ENCODE data around the gene FEZ2. TPM values are rescaled to one million over a fixed set of nuclear protein-coding genes. Genes with fewer than 3 reads are reported as not detected.

FEZ2 gene, protein sequence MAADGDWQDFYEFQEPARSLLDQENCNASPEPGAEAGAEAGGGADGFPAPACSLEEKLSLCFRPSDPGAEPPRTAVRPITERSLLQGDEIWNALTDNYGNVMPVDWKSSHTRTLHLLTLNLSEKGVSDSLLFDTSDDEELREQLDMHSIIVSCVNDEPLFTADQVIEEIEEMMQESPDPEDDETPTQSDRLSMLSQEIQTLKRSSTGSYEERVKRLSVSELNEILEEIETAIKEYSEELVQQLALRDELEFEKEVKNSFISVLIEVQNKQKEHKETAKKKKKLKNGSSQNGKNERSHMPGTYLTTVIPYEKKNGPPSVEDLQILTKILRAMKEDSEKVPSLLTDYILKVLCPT
- 10 to 100 TPM; 37.5 to 49.8 TPM for total RNA-seq

DNA sequence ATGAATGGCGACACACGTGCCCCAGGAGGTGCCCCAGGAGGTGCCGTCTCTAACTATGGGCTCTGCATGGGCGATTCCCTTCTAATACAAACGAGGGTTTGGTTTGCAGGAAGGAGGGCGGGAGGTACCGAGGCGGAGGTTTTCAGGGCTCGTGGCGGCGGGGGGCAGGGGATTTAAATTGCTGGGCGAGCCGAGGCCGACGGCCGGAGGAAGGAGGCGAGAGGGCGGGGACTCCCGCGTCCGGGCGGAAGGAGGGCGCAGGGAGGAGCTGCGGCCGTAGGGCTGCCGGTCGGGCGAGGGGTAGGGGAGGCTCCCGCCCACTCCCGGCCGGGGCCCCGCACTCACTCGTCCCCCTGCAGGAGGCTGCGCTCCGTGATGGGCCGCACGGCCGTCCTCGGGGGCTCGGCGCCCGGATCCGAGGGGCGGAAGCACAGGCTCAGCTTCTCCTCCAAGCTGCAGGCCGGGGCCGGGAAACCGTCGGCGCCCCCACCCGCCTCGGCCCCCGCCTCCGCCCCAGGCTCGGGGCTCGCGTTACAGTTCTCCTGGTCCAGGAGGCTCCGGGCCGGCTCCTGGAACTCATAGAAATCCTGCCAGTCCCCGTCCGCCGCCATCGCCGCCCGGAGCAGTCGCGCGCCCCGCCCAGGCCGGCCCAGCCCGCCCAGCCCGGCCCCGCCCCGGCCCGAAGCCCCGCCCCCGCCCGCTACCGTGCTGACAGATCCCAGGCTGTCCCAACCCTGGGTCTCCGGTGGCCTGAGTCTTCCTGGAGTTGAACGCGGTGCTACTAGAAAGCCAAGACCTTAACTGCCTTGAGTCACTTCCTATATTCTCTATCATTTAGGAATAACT is at the start of gene FEZ2:
FEZ2 (minus strand) TSS at position 637 of the 846 bp plus-strand sequence; CDS start at position 611, 26 bp downstream.
- Histone ChIP-seq H3K27ac (peak within 1 kb of the TSS; percentile 89 to 94), H3K9me3 (no peaks in the 10 kb centered on the region), H3K4me1 (replicated peaks) (peaks cover 3% of the 10 kb centered on the region), H3K36me3 (no peaks in the 10 kb centered on the region), H3K4me3 (peak within 1 kb of the TSS; percentile 93 to 99), H3K27me3 (replicated peaks; ENCODE audit: insufficient read depth) (no peaks in the 10 kb centered on the region)
- intact Hi-C loops (cut with DNase I), result no loop called here
- DNase-seq (ENCODE audit: low spot score), result peak; percentile 66
- TF ChIP-seq, protein P1, sequence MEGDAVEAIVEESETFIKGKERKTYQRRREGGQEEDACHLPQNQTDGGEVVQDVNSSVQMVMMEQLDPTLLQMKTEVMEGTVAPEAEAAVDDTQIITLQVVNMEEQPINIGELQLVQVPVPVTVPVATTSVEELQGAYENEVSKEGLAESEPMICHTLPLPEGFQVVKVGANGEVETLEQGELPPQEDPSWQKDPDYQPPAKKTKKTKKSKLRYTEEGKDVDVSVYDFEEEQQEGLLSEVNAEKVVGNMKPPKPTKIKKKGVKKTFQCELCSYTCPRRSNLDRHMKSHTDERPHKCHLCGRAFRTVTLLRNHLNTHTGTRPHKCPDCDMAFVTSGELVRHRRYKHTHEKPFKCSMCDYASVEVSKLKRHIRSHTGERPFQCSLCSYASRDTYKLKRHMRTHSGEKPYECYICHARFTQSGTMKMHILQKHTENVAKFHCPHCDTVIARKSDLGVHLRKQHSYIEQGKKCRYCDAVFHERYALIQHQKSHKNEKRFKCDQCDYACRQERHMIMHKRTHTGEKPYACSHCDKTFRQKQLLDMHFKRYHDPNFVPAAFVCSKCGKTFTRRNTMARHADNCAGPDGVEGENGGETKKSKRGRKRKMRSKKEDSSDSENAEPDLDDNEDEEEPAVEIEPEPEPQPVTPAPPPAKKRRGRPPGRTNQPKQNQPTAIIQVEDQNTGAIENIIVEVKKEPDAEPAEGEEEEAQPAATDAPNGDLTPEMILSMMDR (IDR thresholded peaks at IDR 0.05), result no peak
- TF ChIP-seq POLR2A (IDR thresholded peaks at IDR 0.05), result peak; percentile 21
- TF ChIP-seq POLR2AphosphoS5 (IDR thresholded peaks at IDR 0.05), result no peak
- under 1% methylated on average over 43 of the region's 81 CpGs for whole genome bisulfite sequencing

DNA sequence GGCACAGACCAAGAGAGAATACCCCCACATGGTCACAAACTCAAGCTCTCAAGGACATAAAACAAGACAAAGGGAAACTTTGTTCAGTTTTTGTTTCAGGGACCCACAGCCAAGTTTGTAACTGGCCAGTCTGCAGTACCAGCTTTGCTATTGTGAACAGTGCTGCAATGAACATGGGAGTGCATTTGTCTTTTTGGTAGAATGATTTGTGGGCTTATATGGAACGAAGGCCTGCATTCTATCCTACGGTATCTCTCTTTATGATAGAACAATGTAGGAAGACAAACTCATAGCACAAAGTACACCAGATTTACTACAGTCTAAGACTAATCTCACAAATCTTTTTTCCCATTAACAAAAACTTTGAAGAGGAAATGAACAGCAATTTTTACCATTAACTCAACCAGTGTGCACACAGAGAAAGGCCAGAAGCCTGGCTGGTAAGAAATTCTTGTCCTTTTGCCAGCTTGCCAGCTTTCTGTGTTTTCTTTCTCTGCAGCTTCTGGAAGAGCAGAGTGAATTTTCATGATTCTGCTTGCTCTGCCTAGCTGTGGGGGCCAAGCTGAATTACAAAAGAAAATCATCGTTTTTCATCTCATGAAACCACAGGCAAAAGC is 37.1 kb upstream of the FEZ2 start:
- intact Hi-C loops (cut with DNase I), result no loop called here
- Histone ChIP-seq H3K36me3 (no peaks in the 10 kb centered on the region), H3K4me3 (no peak overlapping the region), H3K9me3 (no peaks in the 10 kb centered on the region), H3K27ac (no peak overlapping the region), H3K27me3 (replicated peaks; ENCODE audit: insufficient read depth) (no peaks in the 10 kb centered on the region), H3K4me1 (replicated peaks) (no peaks in the 10 kb centered on the region)
- DNase-seq (ENCODE audit: low spot score), result no peak
- TF ChIP-seq POLR2A (IDR thresholded peaks at IDR 0.05) (no peak), POLR2AphosphoS5 (IDR thresholded peaks at IDR 0.05) (no peak)
- TF ChIP-seq, protein P1 (IDR thresholded peaks at IDR 0.05), result no peak
- 40% methylated on average over 3 of the region's 3 CpGs for WGBS

DNA sequence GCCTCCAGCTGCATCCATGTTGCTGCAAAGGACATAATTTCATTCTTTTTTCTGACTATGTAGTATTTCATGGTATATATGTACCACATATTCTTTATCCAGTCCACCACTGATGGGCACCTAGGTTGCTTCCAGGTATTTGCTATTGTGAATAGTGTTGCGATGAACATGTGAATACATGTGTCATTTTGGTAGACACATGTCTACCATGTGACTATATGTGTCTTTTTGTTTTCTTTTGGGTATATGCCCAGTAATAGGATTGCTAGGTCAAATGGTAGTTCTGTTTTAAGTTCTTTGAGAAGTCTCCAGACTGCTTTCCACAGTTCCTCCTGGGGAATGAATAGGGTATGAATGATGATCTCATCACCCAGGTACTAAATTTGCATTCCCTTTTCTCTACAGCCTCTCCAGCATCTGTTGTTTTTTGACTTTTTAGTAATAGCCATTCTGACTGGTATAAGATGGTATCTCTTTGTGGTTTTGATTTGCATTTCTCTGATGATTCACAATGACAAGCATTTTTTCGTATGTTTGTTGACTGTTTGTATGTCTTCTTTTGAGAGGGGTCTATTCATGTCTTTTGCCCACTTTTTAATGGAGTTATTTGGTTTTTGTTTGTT is 35.6 kb upstream of the FEZ2 start:
- Histone ChIP-seq H3K4me1 (replicated peaks) (no peaks in the 10 kb centered on the region), H3K36me3 (no peaks in the 10 kb centered on the region), H3K27ac (no peak overlapping the region), H3K27me3 (replicated peaks; ENCODE audit: insufficient read depth) (no peaks in the 10 kb centered on the region), H3K9me3 (no peaks in the 10 kb centered on the region), H3K4me3 (no peak overlapping the region)
- 93% methylated on average over 2 of the region's 2 CpGs for WGBS
- intact Hi-C loops (cut with DNase I), result no loop called here
- TF ChIP-seq POLR2A (IDR thresholded peaks at IDR 0.05), result no peak
- TF ChIP-seq POLR2AphosphoS5 (IDR thresholded peaks at IDR 0.05), result no peak
- TF ChIP-seq, protein P1 (IDR thresholded peaks at IDR 0.05), result no peak
- DNase-seq (ENCODE audit: low spot score), result no peak

DNA sequence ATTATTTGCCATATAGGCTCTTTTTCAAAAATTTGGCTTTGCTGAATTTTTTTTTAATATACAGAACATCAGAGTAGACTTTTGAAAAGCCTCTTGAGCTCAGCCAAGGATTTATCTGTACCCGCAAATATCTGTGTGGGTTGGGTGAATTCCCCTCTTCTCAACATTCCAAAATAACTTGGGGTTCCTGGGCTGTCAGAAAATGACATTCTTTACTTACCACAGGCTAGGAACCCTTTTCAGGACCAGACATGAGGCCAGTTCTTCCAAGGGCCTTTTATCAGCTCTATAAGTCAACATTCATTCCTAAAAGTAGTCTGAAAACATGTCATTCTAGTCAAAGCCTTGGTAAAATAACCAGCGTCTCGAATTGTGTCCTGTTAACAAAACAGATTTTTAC is 28.8 kb upstream of the FEZ2 start:
- no peak overlapping the region for H3K4me3 ChIP-seq
- no peaks in the 10 kb centered on the region for H3K4me1 ChIP-seq (replicated peaks)
- H3K27ac ChIP-seq, result no peak overlapping the region
- no peaks in the 10 kb centered on the region for H3K9me3 ChIP-seq
- H3K27me3 ChIP-seq (replicated peaks; ENCODE audit: insufficient read depth), result no peaks in the 10 kb centered on the region
- H3K36me3 ChIP-seq, result no peaks in the 10 kb centered on the region
- intact Hi-C loops (cut with DNase I), result no loop called here
- DNase-seq (ENCODE audit: low spot score), result no peak
- WGBS, result 67% methylated on average over 3 of the region's 3 CpGs
- no peak for TF ChIP-seq POLR2AphosphoS5 (IDR thresholded peaks at IDR 0.05)
- TF ChIP-seq, protein P1 (IDR thresholded peaks at IDR 0.05), result no peak
- TF ChIP-seq POLR2A (IDR thresholded peaks at IDR 0.05), result no peak
